HCT116 (cell line): ENCODE results near the gene PCDHGA9. TPM values are rescaled to one million over a fixed set of nuclear protein-coding genes. Genes with fewer than 3 reads are reported as not detected.

Source experiments
- ATAC-seq: fragments of 200-7000 bp; cut with Tn5 transposase; 2 replicates; pipeline ENCODE4 v1.9.1; 2020; ENCODE audit warnings: mild to moderate bottlenecking, moderate library complexity
- BruUV-seq: library from RNA; stranded (reverse); fragments of 400-500 nt; replicated peaks from 2 replicates; lab custom pipeline; 2021; lab: Mats Ljungman, UMichigan
- CTCF ChIA-PET: fragments of 300-600 bp; sonication (Branson Sonifier 250); formaldehyde crosslinking; loops from one replicate; lab custom pipeline; 2021; ENCODE audit warnings: antibody characterized with exemption; lab: Charles Lee
- POLR2A ChIA-PET: fragments of 300-600, 350-600 bp; sonication (Branson Sonifier 250); formaldehyde crosslinking; loops from one replicate; lab custom pipeline; 2021; ENCODE audit warnings: antibody characterized with exemption; lab: Charles Lee
- RAD21 ChIA-PET, 2 experiments: fragments of 300-600 bp; sonication (Branson Sonifier 250); formaldehyde crosslinking; loops; one replicate each; lab custom pipeline; 2023; ENCODE audit warnings: low total read pairs in 2 of 2; ENCODE audit not compliant: uncharacterized antibody in 2 of 2, unreplicated experiment in 2 of 2, low non-redundant PET in 1 of 2; lab: Charles Lee
- DNase-seq: peaks from one replicate; pipeline ENCODE4 v3.0.0-alpha.2; 2010; ENCODE audit warnings: low read depth, low spot score
- H2AFZ ChIP-seq: fragments of 200-600 bp; shearing (Covaris generic), sonication (generic); 2 replicates; pipeline ENCODE4 v1.6.1; 2017; ENCODE audit warnings: low read depth, mixed run types, mixed read lengths, antibody characterized with exemption, low read length; ENCODE audit not compliant: poor library complexity, severe bottlenecking
- H3K27ac ChIP-seq: 2 replicates; pipeline ENCODE4 v1.5.1; 2012; ENCODE audit warnings: low read depth, low read length
- H3K27me3 ChIP-seq: fragments of 200-600 bp; sonication (generic); 2 replicates; pipeline ENCODE4 v1.6.1; 2016; ENCODE audit warnings: mixed run types, low read length, mixed read lengths; ENCODE audit not compliant: insufficient read depth
- H3K36me3 ChIP-seq, 2 experiments: fragments of 200-500 bp in 1 of 2; fragments of 200-600 bp in 1 of 2; sonication (Bioruptor generic) in 1 of 2; sonication (generic) in 1 of 2; 2 replicates each; pipeline versions ENCODE4 v1.5.1 to v1.6.1; 2014 to 2016; ENCODE audit warnings: low read length in 2 of 2, inconsistent platforms in 1 of 2, mixed read lengths in 1 of 2, mixed run types in 1 of 2; ENCODE audit not compliant: insufficient read depth in 2 of 2, control insufficient read depth in 1 of 2
- H3K4me1 ChIP-seq, 2 experiments: fragments of 200-600 bp in 1 of 2; sonication (generic) in 1 of 2; 2 replicates each; pipeline versions ENCODE4 v1.5.1 to v1.6.1; 2012 to 2017; ENCODE audit warnings: low read length in 2 of 2, inconsistent platforms in 1 of 2, mild to moderate bottlenecking in 1 of 2, mixed read lengths in 1 of 2, mixed run types in 1 of 2, moderate library complexity in 1 of 2; ENCODE audit not compliant: insufficient read depth in 2 of 2, control insufficient read depth in 1 of 2
- H3K4me2 ChIP-seq: fragments of 200-600 bp; sonication (generic); 2 replicates; pipeline ENCODE4 v1.6.1; 2017; ENCODE audit warnings: mixed run types, low read length, mixed read lengths
- H3K4me3 ChIP-seq, 2 experiments: fragments of 200-600 bp in 1 of 2; sonication (generic) in 1 of 2; replicated peaks in 1 of 2; 2 replicates each; pipeline ENCODE4 v1.5.1; 2011 to 2016; ENCODE audit warnings: low read length in 2 of 2, control low read depth in 1 of 2, low read depth in 1 of 2, mild to moderate bottlenecking in 1 of 2, mixed read lengths in 1 of 2, mixed run types in 1 of 2
- H3K79me2 ChIP-seq: fragments of 200-600 bp; sonication (generic); 2 replicates; pipeline ENCODE4 v1.6.1; 2017; ENCODE audit warnings: mild to moderate bottlenecking, mixed run types, low read length, moderate library complexity, mixed read lengths; ENCODE audit not compliant: insufficient read depth
- H3K9ac ChIP-seq: fragments of 200-600 bp; sonication (generic); 2 replicates; pipeline ENCODE4 v1.6.1; 2016; ENCODE audit warnings: low read length, mixed read lengths
- H3K9me2 ChIP-seq: fragments of 200-600 bp; sonication (generic), shearing (Covaris generic); 2 replicates; pipeline ENCODE4 v1.6.1; 2017; ENCODE audit warnings: mixed run types, mild to moderate bottlenecking, moderate library complexity; ENCODE audit not compliant: insufficient read depth
- H3K9me3 ChIP-seq, 2 experiments: fragments of 200-500 bp in 1 of 2; fragments of 200-600 bp in 1 of 2; sonication (Bioruptor generic) in 1 of 2; sonication (generic) in 1 of 2; 2 replicates each; pipeline ENCODE4 v1.6.1; 2014 to 2017; ENCODE audit warnings: low read length in 2 of 2, mixed read lengths in 2 of 2, inconsistent platforms in 1 of 2, low read depth in 1 of 2, mild to moderate bottlenecking in 1 of 2, mixed run types in 1 of 2, moderate library complexity in 1 of 2; ENCODE audit not compliant: control insufficient read depth in 1 of 2, insufficient read depth in 1 of 2
- H4K20me1 ChIP-seq: fragments of 200-600 bp; sonication (generic), shearing (Covaris generic); 2 replicates; pipeline ENCODE4 v1.6.1; 2017; ENCODE audit warnings: mixed run types, mild to moderate bottlenecking, moderate library complexity; ENCODE audit not compliant: insufficient read depth
- ATF3 ChIP-seq: IDR thresholded peaks from 2 replicates; pipeline ENCODE4 v1.6.1; 2012
- CEBPB ChIP-seq: IDR thresholded peaks from 2 replicates; pipeline ENCODE4 v1.6.1; 2012; ENCODE audit warnings: low read depth
- EGR1 ChIP-seq: IDR thresholded peaks from 2 replicates; pipeline ENCODE4 v1.6.1; 2012; ENCODE audit warnings: low read depth
- ELF1 ChIP-seq: IDR thresholded peaks from 2 replicates; pipeline ENCODE4 v1.6.1; 2012; ENCODE audit warnings: low read depth, borderline replicate concordance
- EZH2 ChIP-seq: fragments of 200-600 bp; sonication (generic); IDR thresholded peaks from 2 replicates; pipeline ENCODE4 v1.6.1; 2017; ENCODE audit warnings: antibody characterized with exemption, mixed run types
- EZH2phosphoT487 ChIP-seq: fragments of 200-600 bp; IDR thresholded peaks from 2 replicates; pipeline ENCODE4 v1.6.1; 2018; ENCODE audit warnings: antibody characterized with exemption, borderline replicate concordance
- FOSL1 ChIP-seq: IDR thresholded peaks from 2 replicates; pipeline ENCODE4 v1.6.1; 2012; ENCODE audit warnings: low read depth
- JUND ChIP-seq: IDR thresholded peaks from 2 replicates; pipeline ENCODE4 v1.6.1; 2012
- MAX ChIP-seq: IDR thresholded peaks from 2 replicates; pipeline ENCODE4 v1.6.1; 2012
- POLR2A ChIP-seq: IDR thresholded peaks from 2 replicates; pipeline ENCODE4 v1.7.0; 2011; ENCODE audit warnings: borderline replicate concordance; ENCODE audit not compliant: insufficient read depth, insufficient read length; ENCODE audit errors: extremely low read depth
- POLR2AphosphoS5 ChIP-seq: IDR thresholded peaks from 2 replicates; pipeline ENCODE4 v1.6.1; 2011; ENCODE audit warnings: mild to moderate bottlenecking, low read depth, low read length, moderate library complexity
- RAD21 ChIP-seq: IDR thresholded peaks from 2 replicates; pipeline ENCODE4 v1.6.1; 2012; ENCODE audit warnings: low read depth, mild to moderate bottlenecking
- REST ChIP-seq: IDR thresholded peaks from 2 replicates; pipeline ENCODE4 v1.6.1; 2012; ENCODE audit warnings: low read depth
- SIN3A ChIP-seq: IDR thresholded peaks from 2 replicates; pipeline ENCODE4 v1.6.1; 2012; ENCODE audit warnings: low read depth
- SRF ChIP-seq: IDR thresholded peaks from 2 replicates; pipeline ENCODE4 v1.6.1; 2012; ENCODE audit warnings: low read depth
- YY1 ChIP-seq: IDR thresholded peaks from 2 replicates; pipeline ENCODE4 v1.6.1; 2011; ENCODE audit warnings: low read length, low read depth, moderate library complexity, mild to moderate bottlenecking; ENCODE audit not compliant: insufficient replicate concordance; ENCODE audit errors: extremely low read depth
- ZBTB33 ChIP-seq: IDR thresholded peaks from 2 replicates; pipeline ENCODE4 v1.6.1; 2011; ENCODE audit warnings: mild to moderate bottlenecking, low read length, moderate library complexity; ENCODE audit not compliant: insufficient replicate concordance; ENCODE audit errors: extremely low read depth
- ZFX ChIP-seq: fragments of 450-650 bp; IDR thresholded peaks from 2 replicates; pipeline ENCODE4 v1.6.1; 2017
- ZNF274 ChIP-seq: fragments of 200-500 bp; sonication (Bioruptor generic); IDR thresholded peaks from 2 replicates; pipeline ENCODE4 v1.6.1; 2014; ENCODE audit warnings: mild to moderate bottlenecking, low read depth, low read length, inconsistent platforms
- intact Hi-C: fragments of 100-400 bp; cut with micrococcal nuclease; formaldehyde crosslinking; loops from 2 replicates; pipeline ENCODE4 v1.10.0; 2022
- total RNA-seq: library from RNA; stranded (reverse); gene quantifications from one replicate; pipeline ENCODE4 v1.2.1, GENCODE V29; 2021; ENCODE audit not compliant: unreplicated experiment

Gene PCDHGA9
- total RNA-seq, 1 experiment from 2014 or later: 0.34 TPM

GRCh38 chr5:141383345-141383744 is 19.2 kb upstream of the PCDHGA9 start:
- ChIA-PET RAD21 (no interaction called here), CTCF (no interaction called here), POLR2A (no interaction called here)
- no peaks in the 10 kb centered on the region for H3K9me2 ChIP-seq
- no peaks in the 10 kb centered on the region for H3K27me3 ChIP-seq
- H3K4me3 ChIP-seq: no peak overlapping the region
- no peak for DNase-seq
- H3K9ac ChIP-seq: no peak overlapping the region
- no peak overlapping the region for H3K4me2 ChIP-seq
- no peak overlapping the region for H2AFZ ChIP-seq
- H3K9me3 ChIP-seq: no peaks in the 10 kb centered on the region; a peak in 2 of 4 replicates
- H3K4me1 ChIP-seq: no peaks in the 10 kb centered on the region
- TF ChIP-seq ZNF274 (no peak), YY1 (no peak), POLR2A (no peak), SRF (no peak), JUND (no peak), RAD21 (no peak), CEBPB (no peak), MAX (no peak), SIN3A (no peak), FOSL1 (no peak), REST (no peak), ATF3 (no peak), ZFX (no peak), EGR1 (no peak), EZH2 (no peak), POLR2AphosphoS5 (no peak), ZBTB33 (no peak), EZH2phosphoT487 (no peak), ELF1 (no peak)
- no peaks in the 10 kb centered on the region for H3K36me3 ChIP-seq
- ATAC-seq: no peak
- intact Hi-C loops: no loop called here
- H3K79me2 ChIP-seq: no peaks in the 10 kb centered on the region
- H4K20me1 ChIP-seq: no peaks in the 10 kb centered on the region
- H3K27ac ChIP-seq: no peak overlapping the region
- BruUV-seq: no TSS peak
